ENCODE results near the gene CCDC136. TPM values are rescaled to one million over a fixed set of nuclear protein-coding genes. Genes with fewer than 3 reads are reported as not detected.

Gene CCDC136
- total RNA-seq, 4 donors from 2014 or later = 0.35 to 35.5 (median 6.1) TPM

GRCh38 chr7:128773604-128774003, 18.2 kb upstream of the CCDC136 start:
- H3K27me3 ChIP-seq = no peaks in the 10 kb centered on the region
- TF ChIP-seq CTCF (IDR thresholded peaks at IDR 0.05) (no peak), POLR2A (IDR thresholded peaks at IDR 0.05) (no peak)
- H3K9me3 ChIP-seq = no peaks in the 10 kb centered on the region
- no peak for DNase-seq
- H3K36me3 ChIP-seq = peaks cover 0 to 41% (median 6%) of the 10 kb centered on the region in 3 donors
- no peaks in the 10 kb centered on the region for H3K4me1 ChIP-seq
- H3K4me3 ChIP-seq = no peak overlapping the region
- no peak overlapping the region for H3K27ac ChIP-seq

GRCh38 chr7:128774029-128774689, 17.6 kb upstream of the CCDC136 start:
- TF ChIP-seq CTCF (IDR thresholded peaks at IDR 0.05) = no peak
- TF ChIP-seq POLR2A (IDR thresholded peaks at IDR 0.05) = no peak
- Histone ChIP-seq H3K36me3 (peaks cover 0 to 36% (median 5%) of the 10 kb centered on the region in 3 donors), H3K4me1 (no peaks in the 10 kb centered on the region), H3K27me3 (no peaks in the 10 kb centered on the region), H3K4me3 (no peak overlapping the region), H3K9me3 (no peaks in the 10 kb centered on the region), H3K27ac (no peak overlapping the region)
- no peak for DNase-seq

- peaks cover 0 to 28% (median 0%) of the 10 kb centered on the region in 3 donors for H3K36me3 ChIP-seq
- H3K27ac ChIP-seq = no peak overlapping the region
- no peaks in the 10 kb centered on the region for H3K9me3 ChIP-seq
These were observed 16.8 kb upstream of the CCDC136 start for GRCh38 chr7:128774921-128775320.

GRCh38 chr7:128775744-128776474, 15.9 kb upstream of the CCDC136 start, which contains the start of gene OPN1SW:
TSS of gene OPN1SW (minus strand) at chr7:128775794. CDS start at chr7:128775781, 13 bp downstream.
- no peak for DNase-seq
- no peak within 1 kb of the TSS for H3K4me3 ChIP-seq
- no peaks in the 10 kb centered on the region for H3K27me3 ChIP-seq
- H3K27ac ChIP-seq = no peak within 1 kb of the TSS
- H3K9me3 ChIP-seq = no peaks in the 10 kb centered on the region
- H3K4me1 ChIP-seq = no peaks in the 10 kb centered on the region
- peaks cover 0 to 20% (median 0%) of the 10 kb centered on the region in 3 donors for H3K36me3 ChIP-seq
- TF ChIP-seq POLR2A (IDR thresholded peaks at IDR 0.05) = no peak
- no peak for TF ChIP-seq CTCF (IDR thresholded peaks at IDR 0.05)

More at GRCh38 chr7:128774921-128775320, 16.8 kb upstream of the CCDC136 start:
- Histone ChIP-seq H3K4me3 (no peak overlapping the region), H3K4me1 (no peaks in the 10 kb centered on the region), H3K27me3 (no peaks in the 10 kb centered on the region)
- no peak for DNase-seq
- no peak for TF ChIP-seq CTCF (IDR thresholded peaks at IDR 0.05)
- TF ChIP-seq POLR2A (IDR thresholded peaks at IDR 0.05) = no peak

GRCh38 chr7:128777156-128778123, 14.3 kb upstream of the CCDC136 start:
- H3K27ac ChIP-seq = no peak overlapping the region
- no peaks in the 10 kb centered on the region for H3K4me1 ChIP-seq
- no peaks in the 10 kb centered on the region for H3K9me3 ChIP-seq
- H3K4me3 ChIP-seq = no peak overlapping the region
- TF ChIP-seq CTCF (IDR thresholded peaks at IDR 0.05) = no peak
- no peak for TF ChIP-seq POLR2A (IDR thresholded peaks at IDR 0.05)
- no peaks in the 10 kb centered on the region for H3K27me3 ChIP-seq
- DNase-seq = no peak
- peaks cover 0 to 4% (median 0%) of the 10 kb centered on the region in 3 donors for H3K36me3 ChIP-seq
